Tibial artery (tissue), 4 donors: ENCODE results near the gene ADAMTSL3.
"Not testable (repeated sequence)": the region's sequence is repeated elsewhere in the genome, so short reads cannot be mapped to it uniquely, and the experiment has no call there.

ENCODE experiments used
- DNase-seq, 2 donors: peaks; one replicate each; pipeline ENCODE4 v3.0.0-alpha.2; 2019
- H3K27ac ChIP-seq, 2 donors: fragments of 200-600 bp; sonication (generic) in 1 of 2; 1 replicate in 1 of 2; 2 replicates in 1 of 2; pipeline ENCODE4 v1.5.1; 2018 to 2019; ENCODE audit warnings: mild to moderate bottlenecking in 1 of 2
- H3K27me3 ChIP-seq, 2 donors: fragments of 200-600 bp; sonication (generic) in 1 of 2; one replicate each; pipeline versions ENCODE4 v1.5.1 to v1.6.0; 2016 to 2019
- H3K36me3 ChIP-seq, 3 donors: fragments of 200-600 bp; sonication (generic) in 2 of 3; one replicate each; pipeline ENCODE4 v1.5.1; 2016 to 2019; ENCODE audit warnings: mild to moderate bottlenecking in 2 of 3
- H3K4me1 ChIP-seq, 4 donors: fragments of 200-600 bp; sonication (generic) in 2 of 4; 1 replicate in 3 of 4; 2 replicates in 1 of 4; pipeline ENCODE4 v1.5.1; 2016 to 2019
- H3K4me3 ChIP-seq, 2 donors: fragments of 200-600 bp; sonication (generic) in 1 of 2; 1 replicate in 1 of 2; 2 replicates in 1 of 2; pipeline ENCODE4 v1.5.1; 2018 to 2019; ENCODE audit warnings: mild to moderate bottlenecking in 2 of 2
- H3K9me3 ChIP-seq, 3 donors: fragments of 200-600 bp; sonication (generic) in 1 of 3; one replicate each; pipeline ENCODE4 v1.5.1; 2016 to 2019
- CTCF ChIP-seq, 2 experiments: fragments of 200-600 bp in 1 of 2; fragments of 450-650 bp in 1 of 2; IDR thresholded peaks; one replicate each; pipeline ENCODE4 v1.5.1; 2017 to 2019; ENCODE audit warnings: antibody characterized with exemption in 2 of 2, mild to moderate bottlenecking in 1 of 2, moderate library complexity in 1 of 2
- intact Hi-C: fragments of 100-400 bp; cut with DNase I; formaldehyde crosslinking; loops from one replicate; pipeline ENCODE4 v1.15.0; 2023; ENCODE audit warnings: low total_unique reads

The ADAMTSL3 gene

DNA sequence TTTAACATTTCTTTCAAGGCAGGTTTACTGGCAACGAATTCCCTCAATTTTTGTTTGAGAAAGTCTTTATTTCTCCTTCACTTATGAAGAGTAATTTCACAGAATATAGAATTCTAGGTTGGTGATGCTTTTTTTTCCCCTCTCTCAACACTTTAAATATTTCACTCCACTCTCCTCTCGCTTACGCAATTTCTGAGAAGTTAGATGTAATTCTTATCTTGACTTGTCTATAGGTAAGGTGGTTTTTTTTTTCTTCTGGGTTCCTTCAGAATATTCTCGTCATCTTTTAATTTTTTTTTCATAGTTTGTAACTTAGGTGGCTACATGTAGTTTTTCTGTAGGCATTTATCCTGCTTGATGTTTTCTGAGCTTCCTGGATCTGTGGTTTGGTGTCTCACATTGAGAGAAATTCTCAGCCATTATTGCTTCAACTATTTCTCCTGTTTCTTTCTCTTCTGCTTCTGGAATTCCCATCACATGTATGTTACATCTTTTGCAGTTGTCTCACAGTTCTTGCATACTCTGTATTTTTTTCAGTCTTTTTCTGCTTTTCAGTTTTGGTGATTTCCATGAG, 392.2 kb downstream of the ADAMTSL3 start:
- H3K4me1 ChIP-seq, result no peaks in the 10 kb centered on the region
- intact Hi-C loops, result no loop called here
- TF ChIP-seq CTCF (IDR thresholded peaks at IDR 0.05), result no peak

GRCh38 chr15:84049480-84049879, 395.6 kb downstream of the ADAMTSL3 start:
- H3K9me3 ChIP-seq, DNase-seq, H3K4me3 ChIP-seq, H3K4me1 ChIP-seq, H3K27ac ChIP-seq, H3K27me3 ChIP-seq, H3K36me3 ChIP-seq, intact Hi-C loops: not testable (repeated sequence)

More for the DNA sequence above, 392.2 kb downstream of the ADAMTSL3 start:
- DNase-seq, result no peak
- H3K4me3 ChIP-seq, result no peak overlapping the region
- H3K36me3 ChIP-seq, result peaks cover 0 to 11% (median 8%) of the 10 kb centered on the region in 3 donors
- peaks cover 0 to 16% (median 7%) of the 10 kb centered on the region in 3 donors for H3K9me3 ChIP-seq
- no peak overlapping the region for H3K27ac ChIP-seq
- H3K27me3 ChIP-seq, result no peaks in the 10 kb centered on the region

DNA sequence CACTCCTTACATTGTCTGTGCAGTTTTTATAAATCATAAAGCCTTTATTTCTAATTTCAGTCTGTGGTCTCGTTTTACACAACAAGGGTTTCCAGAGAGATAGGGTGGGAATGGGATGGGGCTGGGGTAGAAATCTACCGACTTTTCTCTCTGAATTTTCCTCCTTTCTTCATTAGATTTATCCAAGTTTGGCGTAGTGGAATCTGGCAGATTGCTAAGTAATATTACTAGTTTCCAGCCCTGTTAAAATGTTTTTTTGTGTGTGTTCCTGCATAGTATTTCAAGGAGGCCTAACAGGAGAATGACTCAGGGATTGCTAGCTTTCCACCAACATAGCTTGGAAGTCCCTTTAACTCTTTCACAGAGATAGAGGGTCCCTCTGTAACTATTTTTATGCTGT, 396.2 kb downstream of the ADAMTSL3 start:
- no peaks in the 10 kb centered on the region for H3K36me3 ChIP-seq
- peaks cover 0 to 7% (median 7%) of the 10 kb centered on the region in 3 donors for H3K9me3 ChIP-seq
- no peak overlapping the region for H3K27ac ChIP-seq
- TF ChIP-seq CTCF (IDR thresholded peaks at IDR 0.05), result no peak
- intact Hi-C loops, result no loop called here
- DNase-seq, result no peak
- H3K27me3 ChIP-seq, result no peaks in the 10 kb centered on the region
- H3K4me3 ChIP-seq, result no peak overlapping the region
- no peaks in the 10 kb centered on the region for H3K4me1 ChIP-seq

DNA sequence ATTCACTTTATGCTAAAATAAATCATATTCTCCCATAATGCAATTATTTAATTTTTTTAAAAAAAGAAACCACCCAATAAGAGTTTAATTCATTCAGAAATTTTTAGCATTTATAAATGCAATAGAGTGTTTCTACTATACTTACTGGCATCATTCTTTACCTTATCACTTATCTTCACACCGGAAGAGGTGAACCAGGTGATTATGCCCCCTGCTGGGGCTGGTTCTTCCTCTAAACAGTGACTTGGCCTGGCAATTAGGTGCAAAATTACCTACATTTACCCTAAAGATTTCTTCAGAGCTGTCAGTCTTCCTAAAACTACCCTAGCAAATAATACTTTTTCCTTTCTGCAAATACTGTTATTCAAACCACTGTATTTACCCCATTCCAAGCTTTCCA, 397.2 kb downstream of the ADAMTSL3 start:
- H3K4me1 ChIP-seq, H3K27me3 ChIP-seq, H3K27ac ChIP-seq, intact Hi-C loops, H3K9me3 ChIP-seq, H3K36me3 ChIP-seq, DNase-seq, H3K4me3 ChIP-seq: not testable (repeated sequence)

DNA sequence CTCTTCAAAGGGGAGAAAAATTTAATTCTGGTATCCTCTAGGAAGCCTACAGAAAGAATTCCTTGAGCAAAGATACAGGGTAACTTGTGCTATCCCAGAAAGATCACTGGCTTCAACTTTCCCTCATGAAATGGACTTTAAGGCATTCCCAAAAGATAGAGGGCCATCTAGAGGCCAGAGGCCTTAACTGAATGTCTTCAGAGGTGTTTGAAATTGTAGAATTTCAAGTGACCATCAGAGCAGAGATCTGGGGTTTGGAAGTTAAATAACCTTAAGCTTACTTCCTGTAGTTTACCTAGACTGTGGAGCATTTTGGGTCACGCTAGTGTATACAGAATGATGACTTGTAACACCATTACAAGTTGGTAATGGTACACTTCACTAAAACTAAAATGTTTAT, 400.6 kb downstream of the ADAMTSL3 start:
- peaks cover 0 to 22% (median 0%) of the 10 kb centered on the region in 3 donors for H3K9me3 ChIP-seq
- H3K27ac ChIP-seq, DNase-seq, H3K4me3 ChIP-seq, intact Hi-C loops, H3K4me1 ChIP-seq, H3K36me3 ChIP-seq, H3K27me3 ChIP-seq: not testable (repeated sequence)

DNA sequence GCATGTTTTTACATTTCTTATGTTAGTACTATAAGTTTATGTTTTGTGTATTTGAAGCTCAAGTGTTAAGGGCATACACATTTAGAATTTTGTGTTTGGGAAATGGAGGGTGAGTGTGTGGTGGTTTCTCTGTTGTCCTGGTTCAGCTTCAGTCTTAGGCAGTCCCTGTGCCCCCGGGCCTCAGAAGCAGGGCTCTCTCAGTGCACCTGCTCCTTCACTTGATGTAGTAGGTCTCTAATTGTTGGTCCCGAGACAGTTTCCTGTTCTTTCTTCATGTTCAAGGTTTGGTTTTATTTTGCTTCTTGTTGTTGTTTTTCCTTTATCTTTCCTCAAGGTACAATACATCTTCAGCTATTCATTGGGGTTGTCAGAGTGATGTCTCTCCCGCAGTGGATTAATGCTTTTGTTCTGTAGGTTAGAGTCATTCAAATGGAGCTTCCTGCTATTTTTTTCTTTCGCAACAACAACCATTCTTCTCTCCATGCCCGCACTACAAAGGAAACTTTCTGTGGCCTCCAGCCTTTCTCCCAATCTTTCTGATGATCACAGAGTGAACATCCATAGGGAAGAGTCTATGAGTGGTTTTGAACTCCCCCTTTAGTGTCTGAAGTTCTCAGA, 403.9 kb downstream of the ADAMTSL3 start:
- intact Hi-C loops, result no loop called here
- TF ChIP-seq CTCF (IDR thresholded peaks at IDR 0.05), result no peak
- peaks cover 0 to 22% (median 0%) of the 10 kb centered on the region in 3 donors for H3K9me3 ChIP-seq

DNA sequence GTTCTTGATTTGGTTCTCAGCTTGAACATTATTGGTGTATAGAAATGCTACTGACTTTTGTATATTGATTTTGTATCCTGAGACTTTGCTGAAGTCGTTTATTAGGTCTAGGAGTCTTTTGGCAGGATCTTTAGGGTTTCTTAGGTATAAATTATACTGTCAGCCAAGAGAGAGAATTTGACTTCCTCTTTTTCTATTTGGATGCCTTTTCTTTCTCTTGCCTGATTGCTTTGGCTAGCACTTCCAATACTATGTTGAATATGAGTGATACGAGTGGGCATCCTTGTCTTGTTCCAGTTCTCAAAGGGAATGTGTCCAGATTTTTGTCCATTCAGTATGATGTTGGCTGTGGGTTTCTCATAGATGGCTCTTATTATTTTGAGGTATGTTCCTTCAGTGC, 409.8 kb downstream of the ADAMTSL3 start:
- DNase-seq, H3K4me1 ChIP-seq, H3K27me3 ChIP-seq, H3K27ac ChIP-seq, H3K4me3 ChIP-seq, intact Hi-C loops, H3K36me3 ChIP-seq: not testable (repeated sequence)
- peaks cover 0 to 24% (median 9%) of the 10 kb centered on the region in 3 donors for H3K9me3 ChIP-seq

More for the DNA sequence above, 403.9 kb downstream of the ADAMTSL3 start:
- no peak overlapping the region for H3K4me3 ChIP-seq
- H3K36me3 ChIP-seq, result no peaks in the 10 kb centered on the region
- DNase-seq, result no peak
- no peak overlapping the region for H3K27ac ChIP-seq
- H3K27me3 ChIP-seq, result no peaks in the 10 kb centered on the region
- H3K4me1 ChIP-seq, result no peaks in the 10 kb centered on the region

DNA sequence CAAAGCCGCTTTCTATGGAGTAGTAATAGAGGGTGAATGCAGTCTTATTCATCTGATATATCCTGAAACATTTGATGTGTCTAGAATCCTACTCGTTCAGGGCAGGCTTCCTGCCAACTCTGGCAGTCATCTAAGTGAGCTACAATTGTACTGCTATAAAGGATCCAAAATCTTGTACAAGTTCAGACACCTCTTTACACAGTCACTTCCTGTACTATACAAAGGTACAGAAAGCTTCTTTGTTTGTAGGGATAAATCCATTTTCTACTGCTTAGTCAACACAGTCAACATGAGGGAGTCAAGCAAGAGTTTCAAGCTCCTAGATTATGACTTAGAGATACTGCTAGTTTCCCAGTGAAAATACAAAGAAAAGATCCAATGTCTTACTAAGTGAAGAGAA, 414.8 kb downstream of the ADAMTSL3 start:
- intact Hi-C loops, H3K4me1 ChIP-seq, DNase-seq, H3K27me3 ChIP-seq, H3K27ac ChIP-seq, H3K4me3 ChIP-seq, H3K36me3 ChIP-seq: not testable (repeated sequence)
- H3K9me3 ChIP-seq, result peaks cover 0 to 12% (median 2%) of the 10 kb centered on the region in 3 donors

DNA sequence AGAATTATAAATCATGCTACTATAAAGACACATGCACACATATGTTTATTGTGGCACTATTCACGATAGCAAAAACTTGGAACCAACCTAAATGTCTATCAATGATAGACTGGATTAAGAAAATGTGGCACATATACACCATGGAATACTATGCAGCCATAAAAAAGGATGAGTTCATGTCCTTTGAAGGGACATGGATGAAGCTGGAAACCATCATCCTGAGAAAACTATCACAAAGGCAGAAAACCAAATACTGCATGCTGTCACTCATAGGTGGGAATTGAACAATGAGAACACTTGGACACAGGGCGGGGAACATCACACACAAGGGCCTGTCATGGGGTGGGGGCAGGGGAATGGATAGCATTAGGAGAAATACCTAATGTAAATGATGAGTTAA, 424.1 kb downstream of the ADAMTSL3 start:
- H3K27ac ChIP-seq, DNase-seq, H3K4me3 ChIP-seq, H3K9me3 ChIP-seq, H3K36me3 ChIP-seq, H3K27me3 ChIP-seq, intact Hi-C loops: not testable (repeated sequence)
- H3K4me1 ChIP-seq, result peaks cover 0 to 14% (median 6%) of the 10 kb centered on the region in 4 donors

DNA sequence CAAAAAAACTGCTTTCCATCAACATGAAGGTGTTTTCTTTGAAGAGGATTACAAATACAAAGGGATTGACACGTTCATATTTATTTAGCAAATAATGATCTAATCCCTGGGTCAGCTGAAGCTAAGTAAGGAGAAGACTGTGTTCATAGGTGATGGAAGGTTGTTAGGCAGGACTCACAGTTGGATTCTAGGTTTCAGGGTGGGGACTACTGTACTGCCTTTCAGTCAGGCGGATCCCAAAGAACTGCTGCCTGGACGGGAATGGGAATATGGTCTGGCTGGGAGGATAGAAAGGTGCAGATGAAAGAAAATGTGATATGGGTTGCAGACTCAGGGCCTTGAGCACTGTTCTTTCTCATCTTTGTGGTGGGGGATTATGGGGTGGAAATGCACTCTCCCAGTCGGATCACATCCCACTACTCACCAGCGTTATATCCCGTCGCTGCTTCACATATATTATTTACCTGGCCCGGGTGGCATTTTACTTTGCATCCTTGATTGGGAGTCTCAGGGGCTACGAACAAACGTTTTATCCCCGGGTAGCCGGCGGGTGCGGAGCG, 425.5 kb downstream of the ADAMTSL3 start:
- H3K27ac ChIP-seq, H3K27me3 ChIP-seq, H3K9me3 ChIP-seq, DNase-seq, H3K36me3 ChIP-seq, intact Hi-C loops: not testable (repeated sequence)
- H3K4me1 ChIP-seq, result peaks cover 0 to 14% (median 6%) of the 10 kb centered on the region in 4 donors
- peak overlapping the region; percentile 48 to 52 for H3K4me3 ChIP-seq
